CD14-positive monocyte (primary cell): ENCODE results near the gene ASTN1. TPM values are rescaled to one million over a fixed set of nuclear protein-coding genes. Genes with fewer than 3 reads are reported as not detected.

Experiments
- DNase-seq, 3 donors: peaks; one replicate each; pipeline ENCODE4 v3.0.0-alpha.2; 2011 to 2022
- H2AFZ ChIP-seq: 2 replicates; pipeline ENCODE4 v1.6.0; 2012; ENCODE audit warnings: mild to moderate bottlenecking, low read depth, low read length, inconsistent platforms; ENCODE audit not compliant: insufficient read depth, poor library complexity, severe bottlenecking
- H3K27ac ChIP-seq, 2 donors: 1 replicate in 1 of 2; 2 replicates in 1 of 2; pipeline ENCODE4 v1.5.1; 2012 to 2013; ENCODE audit warnings: low read length in 2 of 2, control low read depth in 1 of 2, inconsistent platforms in 1 of 2, low read depth in 1 of 2, mild to moderate bottlenecking in 1 of 2
- H3K27me3 ChIP-seq, 2 donors: one replicate each; pipeline versions ENCODE4 v1.6.0 to v1.6.1; 2011 to 2013; ENCODE audit warnings: low read length in 2 of 2; ENCODE audit not compliant: control insufficient read depth in 2 of 2, insufficient read depth in 2 of 2
- H3K36me3 ChIP-seq, 2 donors: replicated peaks in 1 of 2; 1 replicate in 1 of 2; 2 replicates in 1 of 2; pipeline versions ENCODE4 v1.5.1 to v1.6.1; 2012 to 2013; ENCODE audit warnings: low read length in 2 of 2, control low read depth in 1 of 2, inconsistent platforms in 1 of 2, mild to moderate bottlenecking in 1 of 2; ENCODE audit not compliant: insufficient read depth in 2 of 2, control insufficient read depth in 1 of 2
- H3K4me1 ChIP-seq, 2 donors: 1 replicate in 1 of 2; 2 replicates in 1 of 2; pipeline versions ENCODE4 v1.5.1 to v1.6.1; 2012 to 2013; ENCODE audit warnings: low read length in 2 of 2, control low read depth in 1 of 2, inconsistent platforms in 1 of 2, mild to moderate bottlenecking in 1 of 2, moderate library complexity in 1 of 2; ENCODE audit not compliant: insufficient read depth in 2 of 2, control insufficient read depth in 1 of 2
- H3K4me2 ChIP-seq: replicated peaks from 2 replicates; pipeline ENCODE3; 2012; ENCODE audit warnings: low read length, moderate library complexity, mild to moderate bottlenecking; ENCODE audit not compliant: poor library complexity, severe bottlenecking; ENCODE audit errors: extremely low read depth
- H3K4me3 ChIP-seq, 3 experiments: fragments of 200-600 bp in 1 of 3; sonication (generic) in 1 of 3; replicated peaks in 1 of 3; 1 replicate in 2 of 3; 2 replicates in 1 of 3; pipeline ENCODE4 v1.5.1; 2011 to 2013; ENCODE audit warnings: low read length in 3 of 3, mild to moderate bottlenecking in 3 of 3, control low read depth in 2 of 3, low read depth in 2 of 3, inconsistent platforms in 1 of 3, moderate library complexity in 1 of 3
- H3K79me2 ChIP-seq: 2 replicates; pipeline ENCODE4 v1.6.0; 2012; ENCODE audit warnings: mild to moderate bottlenecking, control low read depth, inconsistent platforms, low read length, moderate library complexity; ENCODE audit not compliant: insufficient read depth
- H3K9ac ChIP-seq: 2 replicates; pipeline ENCODE4 v1.6.0; 2017; ENCODE audit warnings: low read length, mild to moderate bottlenecking; ENCODE audit not compliant: insufficient read depth, poor library complexity, severe bottlenecking
- H3K9me3 ChIP-seq, 2 donors: replicated peaks in 1 of 2; 1 replicate in 1 of 2; 2 replicates in 1 of 2; pipeline versions ENCODE4 v1.5.1 to v1.6.1; 2012 to 2013; ENCODE audit warnings: low read length in 2 of 2, control low read depth in 1 of 2; ENCODE audit not compliant: control insufficient read depth in 1 of 2, insufficient read depth in 1 of 2
- H4K20me1 ChIP-seq: 2 replicates; pipeline ENCODE4 v1.6.0; 2012; ENCODE audit warnings: mild to moderate bottlenecking, low read length, control low read depth, moderate library complexity; ENCODE audit not compliant: insufficient read depth
- H3K27ac Mint-ChIP-seq, 7 donors: one replicate each; pipeline ENCODE4 v1.8.0; 2020; ENCODE audit warnings: mild to moderate bottlenecking in 7 of 7, mixed read lengths in 7 of 7, moderate library complexity in 6 of 7, inconsistent platforms in 2 of 7
- H3K27me3 Mint-ChIP-seq, 3 donors: one replicate each; pipeline ENCODE4 v1.8.0; 2021 to 2022; ENCODE audit warnings: low read depth in 3 of 3, mild to moderate bottlenecking in 3 of 3, mixed read lengths in 3 of 3, moderate library complexity in 3 of 3, inconsistent platforms in 1 of 3
- H3K36me3 Mint-ChIP-seq, 2 donors: one replicate each; pipeline ENCODE4 v1.8.0; 2020; ENCODE audit warnings: mixed read lengths in 2 of 2, inconsistent platforms in 1 of 2, mild to moderate bottlenecking in 1 of 2
- H3K4me1 Mint-ChIP-seq: one replicate; pipeline ENCODE4 v1.8.0; 2020; ENCODE audit warnings: mild to moderate bottlenecking, mixed read lengths
- H3K4me3 Mint-ChIP-seq, 2 donors: one replicate each; pipeline ENCODE4 v1.8.0; 2020; ENCODE audit warnings: mild to moderate bottlenecking in 2 of 2, mixed read lengths in 2 of 2, moderate library complexity in 1 of 2
- H3K9me3 Mint-ChIP-seq, 7 donors: one replicate each; pipeline ENCODE4 v1.8.0; 2020 to 2022; ENCODE audit warnings: mixed read lengths in 7 of 7, mild to moderate bottlenecking in 6 of 7, moderate library complexity in 6 of 7, inconsistent platforms in 2 of 7
- CTCF ChIP-seq: fragments of 200-600 bp; IDR thresholded peaks from one replicate; pipeline ENCODE4 v1.8.0; 2022; ENCODE audit warnings: antibody characterized with exemption, mild to moderate bottlenecking
- whole genome bisulfite sequencing: methylation state at CpG from one replicate; pipeline ENCODE4 v1.1.5; 2013; ENCODE audit warnings: missing lambda C conversion rate; ENCODE audit not compliant: insufficient coverage; 5-methylcytosine and 5-hydroxymethylcytosine counted together
- intact Hi-C, 2 donors: fragments of 100-400 bp; cut with micrococcal nuclease; formaldehyde crosslinking; loops; one replicate each; pipeline versions ENCODE4 v1.15.0 to v1.15.1; 2023
- polyA plus RNA-seq, 3 donors: library from polyadenylated mRNA; depleted of rRNA in 1 of 3; unstranded in 2 of 3; stranded (reverse) in 1 of 3; fragments of 300-500 nt in 2 of 3; fragments of >200 nt in 1 of 3; fragmentation: Illumina TruSeq in 2 of 3; gene quantifications; 1 replicate in 2 of 3; 2 replicates in 1 of 3; pipeline ENCODE4 v1.2.3, GENCODE V29; 2012 to 2021

Gene ASTN1
- polyA plus RNA-seq, 3 donors: not detected

- no peaks in the 10 kb centered on the region for H3K27me3 ChIP-seq
- H3K4me2 ChIP-seq: no peak overlapping the region
- intact Hi-C loops: no loop called here
- Mint-ChIP-seq H3K4me3 (no peak overlapping the region), H3K27me3 (peaks cover 0 to 3% (median 0%) of the 10 kb centered on the region in 3 donors), H3K4me1 (no peaks in the 10 kb centered on the region), H3K27ac (no peak overlapping the region), H3K36me3 (no peaks in the 10 kb centered on the region), H3K9me3 (peaks cover 0 to 10% (median 5%) of the 10 kb centered on the region in 7 donors)
- no peaks in the 10 kb centered on the region for H3K79me2 ChIP-seq
- H3K9ac ChIP-seq: no peak overlapping the region
- DNase-seq: no peak
- no peak overlapping the region for H3K4me3 ChIP-seq
- no peaks in the 10 kb centered on the region for H3K4me1 ChIP-seq
- no peaks in the 10 kb centered on the region for H4K20me1 ChIP-seq
- no CpG with 5 or more reads among the region's 2 CpGs for whole genome bisulfite sequencing
- no peak overlapping the region for H2AFZ ChIP-seq
- no peak overlapping the region for H3K27ac ChIP-seq
- no peak for TF ChIP-seq CTCF
- H3K36me3 ChIP-seq: no peaks in the 10 kb centered on the region
- no peaks in the 10 kb centered on the region for H3K9me3 ChIP-seq
Observed at GRCh38 chr1:177001556-177001955, 163.0 kb downstream of the ASTN1 start.

GRCh38 chr1:176998183-176998795, 166.2 kb downstream of the ASTN1 start:
- H2AFZ ChIP-seq: no peak overlapping the region
- H3K36me3 ChIP-seq: no peaks in the 10 kb centered on the region
- H3K27ac ChIP-seq: no peak overlapping the region
- Mint-ChIP-seq H3K36me3 (no peaks in the 10 kb centered on the region), H3K27me3 (no peaks in the 10 kb centered on the region), H3K27ac (no peak overlapping the region), H3K9me3 (peaks cover 0 to 17% (median 2%) of the 10 kb centered on the region in 7 donors), H3K4me1 (no peaks in the 10 kb centered on the region), H3K4me3 (no peak overlapping the region)
- no peaks in the 10 kb centered on the region for H4K20me1 ChIP-seq
- H3K79me2 ChIP-seq: no peaks in the 10 kb centered on the region
- intact Hi-C loops: no loop called here
- no peaks in the 10 kb centered on the region for H3K27me3 ChIP-seq
- no peak overlapping the region for H3K4me3 ChIP-seq
- TF ChIP-seq CTCF: no peak
- no peak overlapping the region for H3K4me2 ChIP-seq
- no peak for DNase-seq
- no peaks in the 10 kb centered on the region for H3K9me3 ChIP-seq
- WGBS: no CpG with 5 or more reads among the region's 5 CpGs
- no peaks in the 10 kb centered on the region for H3K4me1 ChIP-seq
- no peak overlapping the region for H3K9ac ChIP-seq
